GM21717 (cell line): ENCODE data around the gene AQP11.

ENCODE experiments used
- ATAC-seq: cut with Tn5 transposase; IDR thresholded peaks from one replicate; pipeline ENCODE4 v1.9.1; 2021; ENCODE audit warnings: mild to moderate bottlenecking, moderate library complexity; ENCODE audit not compliant: unreplicated experiment

AQP11 gene

DNA sequence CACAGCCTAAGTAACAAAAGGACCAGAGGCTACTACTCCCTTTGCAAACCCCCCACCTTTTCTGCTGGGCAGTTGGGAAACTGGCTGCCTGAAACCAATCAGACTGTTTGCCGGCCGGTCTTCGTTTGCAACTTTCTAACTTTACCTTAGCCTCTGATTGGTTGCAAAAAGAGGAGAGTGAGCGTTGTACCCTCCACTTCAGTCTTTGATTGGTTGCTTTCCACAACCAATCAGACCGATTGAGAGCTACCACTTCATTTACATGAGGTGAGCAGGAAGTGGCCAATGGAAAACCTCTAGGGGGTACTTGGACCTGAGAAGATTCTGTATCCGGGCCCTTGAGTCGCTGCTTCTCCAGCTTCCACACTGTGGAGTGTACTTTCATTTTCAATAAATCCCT, 66.6 kb downstream of the AQP11 start:
- no peak for ATAC-seq

DNA sequence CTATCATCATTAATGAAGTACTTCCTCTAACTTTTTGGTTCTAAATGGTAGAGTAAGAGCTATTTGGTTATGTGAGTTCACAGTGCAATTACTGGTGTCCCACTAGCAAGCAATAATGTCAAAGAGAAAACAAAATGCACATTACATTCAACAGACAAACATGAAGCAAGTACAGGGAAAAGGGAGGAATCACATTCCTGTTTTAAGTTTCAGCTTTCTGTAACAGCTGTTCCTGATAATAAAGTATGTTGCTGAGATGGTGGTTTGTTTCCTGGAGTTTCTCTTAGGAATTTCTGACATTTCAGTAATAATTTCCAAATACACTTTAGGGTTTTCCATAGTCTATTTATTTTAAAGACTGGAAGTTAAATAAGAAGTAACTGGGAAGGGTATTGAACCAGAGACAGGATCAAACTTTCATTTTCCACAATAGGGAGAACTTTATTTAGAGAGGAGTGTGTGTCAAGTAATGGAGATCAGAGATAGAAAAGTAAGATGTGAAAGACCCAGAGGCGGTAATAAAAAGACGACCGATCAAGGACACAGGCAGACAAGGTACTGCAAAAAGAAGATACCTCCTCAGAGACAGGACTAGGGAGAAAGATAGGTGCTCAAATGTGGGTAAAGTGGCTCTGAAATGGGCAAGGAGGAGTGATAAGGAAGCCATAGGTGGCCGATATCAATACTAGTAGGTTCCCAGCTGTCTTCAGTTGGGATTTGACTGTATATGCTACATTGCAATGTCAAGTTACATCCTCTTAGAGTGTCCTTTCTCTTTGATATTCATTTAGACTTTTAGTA, 68.7 kb downstream of the AQP11 start:
- ATAC-seq, result no peak
